ENCODE measurements around the gene CORO6.

DNA sequence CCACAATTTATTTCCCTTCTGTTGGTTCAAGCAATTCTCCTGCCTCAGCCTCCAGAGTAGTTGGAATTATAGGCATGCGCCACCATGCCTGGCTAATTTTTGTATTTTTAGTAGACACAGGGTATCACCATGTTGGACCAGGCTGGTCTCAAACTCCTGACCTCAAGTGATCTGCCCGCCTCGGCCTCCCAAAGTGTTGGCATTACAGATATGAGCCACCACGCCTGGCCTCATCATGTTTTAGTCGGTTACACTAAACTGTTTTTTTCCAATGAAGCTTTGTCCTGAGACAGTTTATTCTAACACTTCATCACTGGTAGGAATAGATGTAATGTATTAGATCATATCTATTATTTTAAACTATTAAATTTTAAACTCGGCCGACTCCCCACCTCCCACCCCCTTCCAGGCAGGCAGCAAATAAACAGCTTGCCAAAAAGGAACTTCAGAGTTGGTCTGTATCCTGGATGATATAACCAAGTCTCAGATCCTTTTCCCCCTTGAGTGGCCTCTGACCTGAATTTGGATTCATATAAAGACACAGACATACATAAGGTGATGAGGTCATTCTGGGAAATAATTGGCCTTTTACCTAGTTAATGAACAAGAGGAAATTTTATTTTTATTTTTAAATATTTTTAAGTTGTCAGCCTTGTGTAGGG lies 18.4 kb upstream of the CORO6 start:
- TF ChIP-seq, protein P1, sequence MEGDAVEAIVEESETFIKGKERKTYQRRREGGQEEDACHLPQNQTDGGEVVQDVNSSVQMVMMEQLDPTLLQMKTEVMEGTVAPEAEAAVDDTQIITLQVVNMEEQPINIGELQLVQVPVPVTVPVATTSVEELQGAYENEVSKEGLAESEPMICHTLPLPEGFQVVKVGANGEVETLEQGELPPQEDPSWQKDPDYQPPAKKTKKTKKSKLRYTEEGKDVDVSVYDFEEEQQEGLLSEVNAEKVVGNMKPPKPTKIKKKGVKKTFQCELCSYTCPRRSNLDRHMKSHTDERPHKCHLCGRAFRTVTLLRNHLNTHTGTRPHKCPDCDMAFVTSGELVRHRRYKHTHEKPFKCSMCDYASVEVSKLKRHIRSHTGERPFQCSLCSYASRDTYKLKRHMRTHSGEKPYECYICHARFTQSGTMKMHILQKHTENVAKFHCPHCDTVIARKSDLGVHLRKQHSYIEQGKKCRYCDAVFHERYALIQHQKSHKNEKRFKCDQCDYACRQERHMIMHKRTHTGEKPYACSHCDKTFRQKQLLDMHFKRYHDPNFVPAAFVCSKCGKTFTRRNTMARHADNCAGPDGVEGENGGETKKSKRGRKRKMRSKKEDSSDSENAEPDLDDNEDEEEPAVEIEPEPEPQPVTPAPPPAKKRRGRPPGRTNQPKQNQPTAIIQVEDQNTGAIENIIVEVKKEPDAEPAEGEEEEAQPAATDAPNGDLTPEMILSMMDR (conservative IDR thresholded peaks at IDR 0.05; ENCODE audit: low read length): no peak
- TF ChIP-seq EZH2phosphoT487 (IDR thresholded peaks at IDR 0.05; ENCODE audit: borderline replicate concordance): no peak

Data from Loucy (cell line).